GM18867 (cell line): ENCODE measurements around the gene SPAG5.

Experiments
- ATAC-seq: cut with Tn5 transposase; IDR thresholded peaks from one replicate; pipeline ENCODE4 v1.9.1; 2021; ENCODE audit warnings: mild to moderate bottlenecking, moderate library complexity; ENCODE audit not compliant: unreplicated experiment

SPAG5 gene

GRCh38 chr17:28598799-28599310, at the start of gene SPAG5:
SPAG5 (minus strand) TSS chr17:28599025; CDS start chr17:28598946, 79 bp downstream.
- ATAC-seq, result peak; percentile 73

GRCh38 chr17:28646039-28646754, 47.4 kb upstream of the SPAG5 start:
- ATAC-seq, result no peak

- ATAC-seq, result no peak
These were observed 46.7 kb upstream of the SPAG5 start for GRCh38 chr17:28645576-28645939.

- peak; percentile 86 for ATAC-seq
These were observed 46.2 kb upstream of the SPAG5 start, which contains the start of gene BLTP2 for GRCh38 chr17:28644787-28645575. BLTP2 (minus strand) TSS chr17:28645158; CDS start chr17:28645056, 102 bp downstream.

GRCh38 chr17:28643983-28644786, 45.4 kb upstream of the SPAG5 start:
- no peak for ATAC-seq

GRCh38 chr17:28641579-28641978, 42.8 kb upstream of the SPAG5 start:
- no peak for ATAC-seq

GRCh38 chr17:28635506-28635905, 36.7 kb upstream of the SPAG5 start:
- no peak for ATAC-seq

GRCh38 chr17:28634206-28634865, 35.5 kb upstream of the SPAG5 start:
- ATAC-seq, result no peak

GRCh38 chr17:28626818-28627217, 28.0 kb upstream of the SPAG5 start:
- no peak for ATAC-seq

- no peak for ATAC-seq
These were observed 25.3 kb upstream of the SPAG5 start for GRCh38 chr17:28624148-28624547.

GRCh38 chr17:28623696-28624095, 24.9 kb upstream of the SPAG5 start:
- no peak for ATAC-seq

- ATAC-seq, result no peak
These were observed 23.4 kb upstream of the SPAG5 start for GRCh38 chr17:28622186-28622585.

GRCh38 chr17:28620010-28620409, 21.2 kb upstream of the SPAG5 start:
- no peak for ATAC-seq

- no peak for ATAC-seq
These were observed 19.6 kb upstream of the SPAG5 start for GRCh38 chr17:28618464-28618863.

GRCh38 chr17:28616281-28616680, 17.5 kb upstream of the SPAG5 start:
- ATAC-seq, result no peak

GRCh38 chr17:28615260-28615940, 16.6 kb upstream of the SPAG5 start:
- no peak for ATAC-seq

GRCh38 chr17:28613931-28614381, 15.1 kb upstream of the SPAG5 start, which contains the start of gene RSKR:
RSKR (minus strand) TSS chr17:28614185; CDS start chr17:28614161, 24 bp downstream.
- ATAC-seq, result no peak

GRCh38 chr17:28612936-28613872, 14.4 kb upstream of the SPAG5 start:
- no peak for ATAC-seq

GRCh38 chr17:28612531-28612930, 13.7 kb upstream of the SPAG5 start:
- no peak for ATAC-seq
